Hypothalamus (tissue), 51 donors: ENCODE measurements around the gene FSIP1.
"Not testable (repeated sequence)": the region's sequence is repeated elsewhere in the genome, so short reads cannot be mapped to it uniquely, and the experiment has no call there.

ENCODE experiments used
- DNase-seq, 51 donors: peaks; one replicate each; lab custom pipeline; 2025; lab: John Stamatoyannopoulos, UW

Gene FSIP1

GRCh38 chr15:39782441-39783138 is at the start of gene FSIP1:
FSIP1 (minus strand) TSS chr15:39782841; CDS start chr15:39776524, 6,317 bp downstream.
- peak; percentile 76 to 99 (median 95) for DNase-seq

DNA sequence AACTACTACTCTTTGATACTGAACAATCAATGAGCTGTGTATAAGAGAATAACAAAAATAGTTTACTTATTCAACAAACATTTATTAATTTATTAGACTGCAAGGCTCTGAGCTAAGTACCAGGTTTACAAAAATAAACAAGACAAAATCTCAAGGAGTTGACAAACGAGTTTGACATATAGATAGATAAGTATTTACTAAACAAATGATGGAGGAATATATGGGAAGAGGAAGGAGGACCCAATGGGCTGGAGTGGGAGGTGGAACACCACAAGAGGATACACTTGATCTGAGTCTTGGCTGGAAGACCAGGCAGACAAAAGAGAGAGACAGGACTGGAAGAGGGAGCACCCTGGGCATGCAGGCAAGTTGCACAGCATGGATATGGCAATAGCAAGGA is 47.5 kb upstream of the FSIP1 start:
- no peak for DNase-seq

DNA sequence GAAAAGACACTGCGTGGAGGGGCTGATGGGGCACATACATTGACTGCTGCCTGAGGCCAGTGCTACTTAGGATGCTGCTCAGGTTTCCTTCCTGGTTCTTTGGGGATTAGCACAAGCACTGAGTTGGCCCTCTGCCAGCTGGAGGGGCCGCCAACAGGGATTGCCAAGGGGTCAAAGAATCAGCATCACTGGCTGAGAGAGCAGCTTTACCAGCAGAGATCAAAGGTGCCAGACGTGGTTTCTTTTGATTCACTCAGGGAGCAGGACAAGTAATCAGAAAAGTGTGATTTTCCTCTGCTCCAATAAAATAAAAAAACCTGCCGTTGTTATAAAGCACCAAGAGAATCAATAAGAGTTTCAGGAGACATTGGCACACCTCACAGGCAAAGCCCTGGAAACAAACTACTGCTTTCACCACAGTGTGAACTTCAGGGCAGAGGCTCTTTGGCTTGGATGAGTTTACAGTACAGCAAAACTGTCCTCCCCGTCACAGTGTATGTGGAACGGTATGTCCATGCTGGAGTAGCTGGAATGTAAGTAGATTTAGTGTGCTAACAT is 45.8 kb upstream of the FSIP1 start:
- peak in 30 of 51 donors; percentile 1 to 48 (median 16) for DNase-seq

DNA sequence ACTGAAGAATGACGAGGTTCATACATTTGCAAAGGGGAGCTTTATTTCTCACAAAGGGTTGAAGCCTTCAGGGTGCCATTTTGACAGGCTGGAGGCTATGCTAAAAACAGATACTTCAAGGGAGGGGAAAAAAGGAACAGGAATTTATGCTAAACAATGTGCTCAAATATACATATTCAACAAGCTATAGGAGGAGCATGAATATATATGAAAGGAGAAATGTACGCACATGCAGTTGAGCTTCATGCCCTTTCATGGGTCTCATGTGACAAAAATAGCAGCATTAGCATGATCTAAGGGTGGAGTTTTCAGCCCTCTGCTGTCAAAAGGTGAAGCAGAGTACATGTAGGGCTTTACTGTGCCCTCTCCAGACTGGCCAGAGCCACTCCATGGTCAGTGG is 44.3 kb upstream of the FSIP1 start:
- DNase-seq = no peak

- no peak for DNase-seq
Observed at GRCh38 chr15:39823634-39824033, 41.0 kb upstream of the FSIP1 start.

GRCh38 chr15:39820050-39820602 is 37.5 kb upstream of the FSIP1 start:
- no peak for DNase-seq

GRCh38 chr15:39819533-39819932 is 36.9 kb upstream of the FSIP1 start:
- no peak for DNase-seq

GRCh38 chr15:39817892-39818291 is 35.3 kb upstream of the FSIP1 start:
- no peak for DNase-seq

DNA sequence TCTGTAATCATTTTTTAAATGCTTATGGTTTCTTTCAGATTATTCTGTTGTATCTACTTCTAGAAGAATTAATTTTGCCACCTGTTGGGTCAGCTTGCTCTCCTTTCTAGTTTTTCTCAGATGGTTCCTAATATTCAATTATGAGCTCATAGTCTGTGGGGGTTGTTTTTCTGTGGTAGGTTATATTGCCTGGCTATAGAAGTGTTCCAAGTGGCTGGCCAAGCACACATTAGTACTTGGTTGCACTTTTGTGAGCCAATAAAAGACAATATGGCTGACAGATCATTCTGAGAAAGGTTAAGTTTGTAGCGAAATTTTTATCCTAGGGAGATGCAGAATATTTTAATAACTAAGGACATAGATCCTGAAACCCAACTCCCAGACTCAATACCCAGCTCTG is 31.8 kb upstream of the FSIP1 start:
- DNase-seq = no peak

DNA sequence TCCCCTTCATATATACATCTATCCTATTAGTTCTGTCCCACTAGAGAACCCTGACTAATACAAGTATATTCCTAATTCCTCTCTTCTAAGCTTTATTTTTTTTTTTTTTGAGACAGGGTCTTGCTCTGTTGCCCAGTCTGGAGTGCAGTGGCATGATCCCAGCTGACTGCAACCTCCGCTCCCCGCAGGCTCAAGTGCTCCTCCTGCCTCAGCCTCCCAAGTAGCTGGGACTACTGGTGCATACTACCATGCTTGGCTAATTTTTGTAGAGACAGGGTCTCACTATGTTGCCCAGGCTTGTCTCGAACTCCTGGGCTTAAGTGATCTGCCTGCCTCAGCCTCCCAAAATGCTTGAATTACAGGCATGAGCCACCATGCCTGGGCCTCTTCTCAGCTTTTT is 30.0 kb upstream of the FSIP1 start:
- DNase-seq = not testable (repeated sequence)

GRCh38 chr15:39808909-39809308 is 26.3 kb upstream of the FSIP1 start:
- DNase-seq = no peak

DNA sequence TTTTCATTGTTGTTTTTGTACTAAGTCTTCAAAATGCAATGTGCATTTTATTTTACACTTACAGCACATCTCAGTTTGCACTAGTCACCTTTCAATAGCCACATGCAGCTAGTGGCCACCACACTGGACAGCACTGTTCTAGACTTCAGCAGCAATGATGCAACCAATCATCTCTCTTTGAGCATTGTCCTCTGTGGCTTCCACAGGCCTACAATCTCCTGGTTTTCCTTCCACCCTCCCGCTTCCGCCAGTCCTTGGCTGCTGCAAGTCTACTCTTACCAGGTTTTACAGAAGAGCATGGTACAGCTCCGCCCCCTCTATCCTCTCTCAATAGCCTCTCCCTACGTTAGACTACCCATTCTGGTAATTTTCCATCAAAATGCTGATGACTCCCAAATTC is 25.1 kb upstream of the FSIP1 start:
- no peak for DNase-seq

DNA sequence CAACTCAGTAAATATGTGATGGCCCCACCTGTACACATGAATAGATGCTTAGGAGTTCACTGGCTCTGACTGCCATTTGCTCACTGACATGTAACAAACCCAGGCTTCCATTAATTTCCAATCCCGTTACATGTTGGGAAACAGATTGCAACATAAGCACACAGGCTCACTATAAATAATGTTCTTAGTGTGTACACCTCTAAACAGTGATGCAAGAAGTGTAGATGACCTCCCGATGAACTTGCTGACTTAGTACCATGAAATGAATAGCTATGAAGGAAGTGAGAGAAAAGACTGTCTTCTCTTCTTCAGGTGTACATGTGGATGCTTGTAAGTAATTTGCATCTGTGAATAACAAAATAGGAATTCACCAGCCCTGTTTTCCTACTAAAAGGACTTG is 21.4 kb upstream of the FSIP1 start:
- no peak for DNase-seq

- DNase-seq = no peak
Observed at GRCh38 chr15:39803016-39803415, 20.4 kb upstream of the FSIP1 start.

DNA sequence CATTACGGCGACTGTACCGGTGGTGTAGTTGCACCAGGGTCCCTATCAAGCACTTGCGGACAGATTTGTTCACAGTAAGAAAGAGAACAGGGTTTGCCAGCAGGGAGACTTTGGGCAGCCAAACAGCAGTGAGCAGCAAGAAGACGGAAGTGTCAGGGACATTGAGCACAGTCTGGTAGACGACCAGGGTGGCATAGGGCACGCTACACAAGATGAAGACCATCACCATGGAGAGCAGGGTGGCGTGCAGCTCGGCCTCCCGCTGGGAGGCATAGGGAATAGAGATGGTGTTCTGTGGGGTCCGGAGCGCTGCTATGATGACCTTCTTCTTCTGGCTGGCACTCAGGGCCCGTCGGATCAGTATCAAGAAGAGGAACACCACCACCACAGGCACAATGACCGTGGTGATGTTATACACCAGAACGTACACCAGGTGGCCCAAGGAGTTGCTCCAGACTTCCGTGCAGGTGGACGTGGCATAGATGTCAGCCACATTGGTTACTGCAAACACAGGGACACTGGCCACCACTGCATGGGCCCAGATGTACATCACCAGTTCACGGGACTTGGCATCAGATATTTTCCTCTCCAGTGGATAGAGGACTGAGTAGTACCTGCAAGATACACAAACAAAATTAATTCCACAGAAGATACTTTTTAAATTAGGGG is 19.1 kb upstream of the FSIP1 start:
- DNase-seq = peak in 1 of 51 donors; percentile 9

DNA sequence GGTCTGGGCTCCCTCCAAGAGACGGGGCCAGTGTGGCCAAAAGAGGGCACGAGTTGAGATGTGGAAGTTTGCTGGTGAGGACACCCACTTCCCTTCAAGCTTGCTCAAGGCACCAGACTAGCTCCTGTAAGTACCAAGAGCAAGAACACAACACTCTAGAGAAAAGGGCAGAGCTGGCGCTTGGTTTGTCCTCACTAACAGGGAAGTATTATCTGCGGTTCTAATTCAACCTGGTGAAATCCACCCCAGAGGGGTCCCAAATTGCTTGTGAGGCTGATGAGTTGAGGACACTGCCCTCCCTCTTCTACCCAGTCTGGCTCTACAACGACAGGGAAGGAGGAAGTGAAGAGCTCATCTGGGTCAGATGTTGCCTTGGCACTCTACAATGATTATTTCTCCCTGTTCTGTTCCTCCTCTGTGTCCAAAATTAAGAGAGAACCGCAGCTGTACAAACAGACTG is 16.9 kb upstream of the FSIP1 start:
- peak in 2 of 51 donors; percentile 16 to 27 for DNase-seq

- no peak for DNase-seq
Observed at GRCh38 chr15:39798382-39798781, 15.7 kb upstream of the FSIP1 start.

DNA sequence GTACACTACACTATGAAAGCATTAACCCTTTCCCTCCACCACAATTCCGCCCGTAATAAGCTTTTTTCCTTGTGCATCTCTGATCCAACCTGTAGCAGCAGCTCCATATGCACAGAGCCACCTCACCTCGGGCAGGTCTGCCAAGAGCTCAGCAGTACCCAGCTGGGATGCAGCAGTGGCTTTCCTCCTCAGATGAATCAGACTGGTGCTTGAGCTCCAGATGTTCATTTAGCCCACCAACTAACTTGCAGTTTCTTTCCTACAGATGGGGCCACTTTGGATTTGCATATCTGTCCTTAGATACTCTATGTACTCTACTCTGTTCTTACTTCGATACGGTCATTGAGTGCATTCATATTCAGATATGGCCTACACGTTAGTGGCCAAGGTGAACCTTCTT is 14.8 kb upstream of the FSIP1 start:
- DNase-seq = no peak

DNA sequence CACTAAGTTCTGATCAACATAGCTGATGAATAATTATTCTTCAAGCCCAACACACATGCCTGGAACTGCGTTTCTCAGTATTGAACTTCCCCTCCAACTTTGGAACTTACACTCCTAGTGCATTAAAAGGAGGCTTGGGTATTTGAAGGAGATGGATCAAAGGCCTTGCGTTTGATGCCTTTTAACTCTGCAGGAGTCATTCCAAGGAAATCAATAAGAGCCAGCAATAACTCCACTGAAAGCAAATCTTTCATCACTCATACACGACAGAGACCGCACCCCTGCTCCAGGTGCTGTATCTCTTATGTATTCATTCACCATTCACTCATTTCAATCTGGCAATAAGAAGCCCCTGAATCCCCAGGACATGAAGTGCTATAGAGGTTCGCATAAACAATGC is 14.0 kb upstream of the FSIP1 start:
- DNase-seq = no peak

- DNase-seq = no peak
Observed at GRCh38 chr15:39795486-39795885, 12.8 kb upstream of the FSIP1 start.

DNA sequence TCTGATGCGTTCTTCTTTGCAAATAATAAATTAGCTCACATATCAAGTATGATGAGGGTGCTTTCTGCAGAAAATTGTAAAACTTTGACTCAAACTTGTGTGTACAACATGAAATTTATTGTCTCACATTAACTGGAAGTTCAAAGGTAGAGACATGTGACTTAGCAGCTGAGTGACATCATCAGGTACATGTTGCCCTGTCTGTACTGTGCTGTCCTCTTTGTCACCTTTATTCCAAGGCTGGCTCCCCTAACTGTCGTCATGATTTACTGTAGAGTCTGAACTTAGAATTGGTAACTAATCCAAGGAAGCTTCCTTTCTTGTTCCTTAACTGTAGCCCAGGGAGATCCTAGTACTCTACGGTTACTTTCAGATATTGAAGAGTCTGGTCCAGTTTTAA is 12.3 kb upstream of the FSIP1 start:
- no peak for DNase-seq

DNA sequence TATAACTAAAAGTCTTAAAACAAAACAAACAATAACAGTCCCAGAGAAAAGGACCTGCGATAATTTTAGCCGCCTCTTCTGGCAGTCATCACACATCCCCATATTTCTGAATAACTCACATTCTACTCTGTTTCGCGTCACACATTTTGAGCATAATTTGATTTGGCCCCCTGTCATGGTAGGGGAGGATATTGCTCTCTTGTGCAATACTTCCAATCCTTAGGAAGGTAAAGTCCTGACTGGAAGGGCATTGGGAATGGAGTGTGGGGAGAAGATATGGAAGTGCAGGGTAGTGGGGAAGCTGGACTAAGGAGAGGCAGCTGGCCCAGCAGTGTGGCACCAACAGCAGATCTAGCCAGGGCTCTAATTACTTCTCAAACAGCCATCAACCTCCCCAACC is 11.3 kb upstream of the FSIP1 start:
- DNase-seq = no peak
